ENCODE data around the gene STX18. TPM values are rescaled to one million over a fixed set of nuclear protein-coding genes. Genes with fewer than 3 reads are reported as not detected.

STX18 gene
- total RNA-seq, 2 donors from 2014 or later, result 24.1 to 33.5 TPM

DNA sequence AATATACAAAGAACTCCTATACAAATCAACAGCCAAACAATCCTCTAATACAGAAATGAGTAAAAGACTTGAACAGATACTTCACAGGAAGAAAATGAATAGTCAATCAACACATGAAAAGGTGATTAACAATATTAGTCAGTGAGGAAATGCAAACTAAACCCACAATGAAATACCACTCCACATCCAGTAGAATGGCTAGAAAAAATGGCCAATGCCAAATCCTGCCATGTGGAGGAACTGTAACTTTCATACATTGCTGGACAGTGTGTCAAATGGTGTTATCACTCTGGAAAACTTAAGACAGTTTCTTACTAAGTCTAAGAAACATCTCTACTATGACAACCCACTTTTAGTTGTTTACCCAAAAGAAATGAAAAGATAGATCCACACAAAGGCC lies 95.4 kb downstream of the STX18 start:
- H3K27me3 ChIP-seq (replicated peaks; ENCODE audit: insufficient read depth), result no peaks in the 10 kb centered on the region
- H3K27ac ChIP-seq, result no peak overlapping the region
- intact Hi-C loops (cut with DNase I), result no loop called here
- DNase-seq (ENCODE audit: low spot score), result no peak
- H3K4me3 ChIP-seq, result no peak overlapping the region
- TF ChIP-seq POLR2AphosphoS5 (IDR thresholded peaks at IDR 0.05), result no peak
- TF ChIP-seq, protein P1, sequence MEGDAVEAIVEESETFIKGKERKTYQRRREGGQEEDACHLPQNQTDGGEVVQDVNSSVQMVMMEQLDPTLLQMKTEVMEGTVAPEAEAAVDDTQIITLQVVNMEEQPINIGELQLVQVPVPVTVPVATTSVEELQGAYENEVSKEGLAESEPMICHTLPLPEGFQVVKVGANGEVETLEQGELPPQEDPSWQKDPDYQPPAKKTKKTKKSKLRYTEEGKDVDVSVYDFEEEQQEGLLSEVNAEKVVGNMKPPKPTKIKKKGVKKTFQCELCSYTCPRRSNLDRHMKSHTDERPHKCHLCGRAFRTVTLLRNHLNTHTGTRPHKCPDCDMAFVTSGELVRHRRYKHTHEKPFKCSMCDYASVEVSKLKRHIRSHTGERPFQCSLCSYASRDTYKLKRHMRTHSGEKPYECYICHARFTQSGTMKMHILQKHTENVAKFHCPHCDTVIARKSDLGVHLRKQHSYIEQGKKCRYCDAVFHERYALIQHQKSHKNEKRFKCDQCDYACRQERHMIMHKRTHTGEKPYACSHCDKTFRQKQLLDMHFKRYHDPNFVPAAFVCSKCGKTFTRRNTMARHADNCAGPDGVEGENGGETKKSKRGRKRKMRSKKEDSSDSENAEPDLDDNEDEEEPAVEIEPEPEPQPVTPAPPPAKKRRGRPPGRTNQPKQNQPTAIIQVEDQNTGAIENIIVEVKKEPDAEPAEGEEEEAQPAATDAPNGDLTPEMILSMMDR (IDR thresholded peaks at IDR 0.05), result no peak
- no peak for TF ChIP-seq POLR2A (IDR thresholded peaks at IDR 0.05)
- no peaks in the 10 kb centered on the region for H3K4me1 ChIP-seq (replicated peaks)
- H3K36me3 ChIP-seq, result no peaks in the 10 kb centered on the region
- H3K9me3 ChIP-seq, result no peaks in the 10 kb centered on the region

DNA sequence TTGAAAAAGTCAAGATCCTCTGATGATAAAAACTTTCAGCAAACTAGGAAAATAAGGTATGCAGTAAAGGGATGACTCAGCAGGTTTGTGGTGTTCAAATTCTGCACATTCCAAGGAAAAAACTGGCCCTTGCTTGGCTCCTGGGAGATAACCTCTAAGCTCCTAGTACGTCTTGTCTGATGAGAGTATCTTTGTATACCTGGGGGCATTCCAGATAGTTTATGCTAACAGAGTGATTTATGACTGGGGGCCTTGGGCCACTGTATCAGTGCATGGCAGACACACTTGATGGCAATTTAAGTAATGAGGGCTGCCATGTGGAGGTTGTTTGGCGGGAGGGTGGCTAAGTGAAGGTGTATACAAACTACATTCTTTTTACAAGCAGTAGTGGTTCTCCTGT lies 98.0 kb downstream of the STX18 start:
- intact Hi-C loops (cut with DNase I), result no loop called here
- no peak for TF ChIP-seq POLR2A (IDR thresholded peaks at IDR 0.05)
- TF ChIP-seq, protein P1 (IDR thresholded peaks at IDR 0.05), result no peak
- TF ChIP-seq POLR2AphosphoS5 (IDR thresholded peaks at IDR 0.05), result no peak
- Histone ChIP-seq H3K9me3 (no peaks in the 10 kb centered on the region), H3K27ac (no peak overlapping the region), H3K36me3 (no peaks in the 10 kb centered on the region), H3K4me3 (no peak overlapping the region), H3K27me3 (replicated peaks; ENCODE audit: insufficient read depth) (no peaks in the 10 kb centered on the region), H3K4me1 (replicated peaks) (no peaks in the 10 kb centered on the region)
- no peak for DNase-seq (ENCODE audit: low spot score)
- 77% methylated on average over 2 of the region's 2 CpGs for WGBS

DNA sequence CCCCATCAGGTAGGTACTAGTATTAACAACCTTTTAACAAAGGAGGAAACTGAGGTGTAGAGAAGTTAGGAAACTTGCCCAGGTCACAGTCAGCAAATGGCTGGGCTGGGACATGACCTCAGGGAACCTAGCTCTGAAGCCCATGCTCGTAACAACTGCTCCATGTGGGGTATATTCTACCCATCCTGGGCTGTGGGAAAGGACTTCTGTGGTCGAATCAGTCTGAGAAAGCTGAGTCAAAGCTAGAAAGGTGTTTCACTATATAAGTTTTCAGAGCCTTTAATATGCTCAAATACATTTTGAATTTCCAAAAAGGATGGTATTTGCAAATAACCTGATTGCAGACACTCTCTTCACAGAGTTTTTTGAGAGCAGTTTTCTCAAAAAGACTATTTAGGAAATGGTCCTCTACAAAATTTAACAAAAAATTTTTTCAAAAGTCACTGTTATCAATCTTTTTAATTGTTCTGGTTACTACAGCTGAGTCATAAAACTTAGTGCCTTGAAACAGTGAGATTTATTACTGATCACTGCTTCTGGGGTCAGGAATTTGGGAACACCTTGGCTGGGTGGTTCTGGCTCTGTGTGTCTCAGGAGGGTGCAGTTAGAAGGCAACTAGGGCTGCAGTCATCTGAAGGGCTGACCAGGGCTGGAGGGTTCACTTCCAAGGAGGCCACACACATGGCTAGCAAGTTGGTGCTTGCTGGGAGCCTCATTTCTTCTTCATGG lies 101.4 kb downstream of the STX18 start:
- 88% methylated on average over 2 of the region's 2 CpGs for WGBS
- no peak for TF ChIP-seq POLR2A (IDR thresholded peaks at IDR 0.05)
- TF ChIP-seq, protein P1 (IDR thresholded peaks at IDR 0.05), result no peak
- TF ChIP-seq POLR2AphosphoS5 (IDR thresholded peaks at IDR 0.05), result no peak
- no peak for DNase-seq (ENCODE audit: low spot score)

DNA sequence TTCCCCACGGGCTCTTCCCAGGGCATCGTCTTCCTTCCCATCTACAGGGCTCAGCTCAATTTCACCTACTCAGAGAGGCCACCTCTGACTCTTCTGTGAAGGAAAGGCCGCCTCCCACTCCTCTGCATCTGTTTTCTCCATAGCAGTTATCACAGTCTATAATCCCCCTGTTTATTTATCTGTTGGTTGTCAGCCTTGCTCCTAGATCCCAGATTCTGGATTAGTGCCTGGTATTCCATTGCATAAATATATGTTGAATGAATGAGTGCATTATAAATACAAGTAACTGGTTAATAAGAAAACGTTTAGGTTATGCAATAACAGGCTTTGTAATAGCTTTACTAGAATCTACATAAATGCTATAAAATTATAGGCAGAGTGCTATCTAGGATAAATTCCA lies 102.1 kb downstream of the STX18 start:
- TF ChIP-seq, protein P1 (IDR thresholded peaks at IDR 0.05), result no peak
- TF ChIP-seq POLR2A (IDR thresholded peaks at IDR 0.05) (no peak), POLR2AphosphoS5 (IDR thresholded peaks at IDR 0.05) (no peak)
- intact Hi-C loops (cut with DNase I), result no loop called here
- WGBS, result 72% methylated on average over 4 of the region's 4 CpGs
- Histone ChIP-seq H3K27ac (no peak overlapping the region), H3K27me3 (replicated peaks; ENCODE audit: insufficient read depth) (no peaks in the 10 kb centered on the region), H3K36me3 (no peaks in the 10 kb centered on the region), H3K4me1 (replicated peaks) (no peaks in the 10 kb centered on the region), H3K4me3 (no peak overlapping the region), H3K9me3 (no peaks in the 10 kb centered on the region)
- DNase-seq (ENCODE audit: low spot score), result no peak

More for the DNA sequence above, 101.4 kb downstream of the STX18 start:
- Histone ChIP-seq H3K9me3 (no peaks in the 10 kb centered on the region), H3K4me1 (replicated peaks) (no peaks in the 10 kb centered on the region), H3K27ac (no peak overlapping the region), H3K36me3 (no peaks in the 10 kb centered on the region), H3K27me3 (replicated peaks; ENCODE audit: insufficient read depth) (no peaks in the 10 kb centered on the region), H3K4me3 (no peak overlapping the region)
- intact Hi-C loops (cut with DNase I), result no loop called here

DNA sequence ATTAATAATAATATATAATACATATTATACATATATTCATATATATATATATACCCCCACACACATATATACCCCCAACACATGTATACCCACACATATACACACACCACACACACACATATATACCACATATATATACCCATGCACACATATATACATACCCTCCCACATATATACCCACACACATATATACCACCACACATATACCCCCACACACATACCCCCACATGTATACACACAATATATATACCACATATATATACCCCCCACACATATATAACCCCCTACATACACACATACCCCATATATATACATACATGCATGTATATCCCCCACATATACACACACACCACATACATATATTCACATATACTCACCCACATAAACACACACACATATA lies 103.0 kb downstream of the STX18 start:
- intact Hi-C loops (cut with DNase I), result no loop called here
- no peak for DNase-seq (ENCODE audit: low spot score)
- H3K27me3 ChIP-seq (replicated peaks; ENCODE audit: insufficient read depth), result no peaks in the 10 kb centered on the region
- H3K27ac ChIP-seq, result no peak overlapping the region
- no peaks in the 10 kb centered on the region for H3K9me3 ChIP-seq
- TF ChIP-seq POLR2AphosphoS5 (IDR thresholded peaks at IDR 0.05), result no peak
- TF ChIP-seq, protein P1 (IDR thresholded peaks at IDR 0.05), result no peak
- TF ChIP-seq POLR2A (IDR thresholded peaks at IDR 0.05), result no peak
- no peak overlapping the region for H3K4me3 ChIP-seq
- no peaks in the 10 kb centered on the region for H3K36me3 ChIP-seq
- H3K4me1 ChIP-seq (replicated peaks), result no peaks in the 10 kb centered on the region

All from prostate gland (tissue), 2 donors.